H1 (cell line): ENCODE results near the gene CELF5. TPM values are rescaled to one million over a fixed set of nuclear protein-coding genes. Genes with fewer than 3 reads are reported as not detected.

ENCODE experiments used
- CTCF ChIA-PET: fragments of 300-600 bp; sonication (Branson Sonifier 250); formaldehyde crosslinking; loops from one replicate; lab custom pipeline; 2021; ENCODE audit not compliant: partially characterized antibody; lab: Charles Lee
- POLR2A ChIA-PET: fragments of 300-600 bp; sonication (Branson Sonifier 250); formaldehyde crosslinking; loops from one replicate; lab custom pipeline; 2021; ENCODE audit warnings: inconsistent platforms; ENCODE audit not compliant: partially characterized antibody; lab: Charles Lee
- DNase-seq, 2 experiments: peaks; one replicate each; pipeline versions ENCODE4 v3.0.0 to v3.0.0-alpha.2; 2010 to 2022; ENCODE audit warnings: low spot score in 2 of 2, low read depth in 1 of 2, mixed read lengths in 1 of 2
- FAIRE-seq: peaks from 2 replicates; lab custom pipeline; 2011; peaks lifted over from hg19 to GRCh38; lab: Jason Lieb, UNC
- H2AFZ ChIP-seq: 2 replicates; pipeline ENCODE4 v1.8.1; 2012; ENCODE audit warnings: low read length, inconsistent platforms
- H2AK5ac ChIP-seq: 2 replicates; pipeline ENCODE4 v1.6.1; 2013; ENCODE audit warnings: low read depth, low read length
- H2BK120ac ChIP-seq: replicated peaks from 2 replicates; pipeline ENCODE3; 2013; ENCODE audit warnings: low read depth, low read length, inconsistent platforms
- H2BK12ac ChIP-seq: 2 replicates; pipeline ENCODE4 v1.6.1; 2013; ENCODE audit warnings: low read depth, low read length
- H2BK15ac ChIP-seq: 2 replicates; pipeline ENCODE4 v1.6.1; 2013; ENCODE audit warnings: low read length
- H2BK20ac ChIP-seq: 2 replicates; pipeline ENCODE4 v1.6.1; 2013; ENCODE audit warnings: low read length
- H2BK5ac ChIP-seq: 2 replicates; pipeline ENCODE4 v1.6.1; 2013; ENCODE audit warnings: low read depth, low read length
- H3K14ac ChIP-seq: 2 replicates; pipeline ENCODE4 v1.6.1; 2013; ENCODE audit warnings: inconsistent platforms; ENCODE audit not compliant: insufficient read length
- H3K18ac ChIP-seq: 2 replicates; pipeline ENCODE4 v1.6.1; 2013; ENCODE audit warnings: low read length; ENCODE audit errors: extremely low read depth
- H3K23ac ChIP-seq: 2 replicates; pipeline ENCODE4 v1.6.1; 2013; ENCODE audit warnings: inconsistent platforms; ENCODE audit not compliant: insufficient read length
- H3K23me2 ChIP-seq: 2 replicates; pipeline ENCODE4 v1.6.1; 2013; ENCODE audit warnings: low read depth, low read length
- H3K27ac ChIP-seq: 2 replicates; pipeline ENCODE4 v1.6.1; 2011; ENCODE audit warnings: low read depth, low read length, inconsistent platforms
- H3K27me3 ChIP-seq, 4 experiments: replicated peaks in 1 of 4; 1 replicate in 1 of 4; 2 replicates in 3 of 4; pipeline versions ENCODE4 v1.6.1 to v1.8.1; 2011 to 2013; ENCODE audit warnings: low read length in 3 of 4, mild to moderate bottlenecking in 3 of 4, inconsistent platforms in 2 of 4, mixed read lengths in 2 of 4, moderate library complexity in 1 of 4; ENCODE audit not compliant: control insufficient read depth in 3 of 4, insufficient read depth in 3 of 4; ENCODE audit errors: extremely low read depth in 1 of 4
- H3K36me3 ChIP-seq, 4 experiments: 2 replicates each; pipeline versions ENCODE4 v1.6.1 to v1.8.1; 2011 to 2013; ENCODE audit warnings: mild to moderate bottlenecking in 4 of 4, low read length in 3 of 4, moderate library complexity in 2 of 4, control low read depth in 1 of 4, inconsistent platforms in 1 of 4; ENCODE audit not compliant: insufficient read depth in 4 of 4, control insufficient read depth in 2 of 4
- H3K4ac ChIP-seq: replicated peaks from 2 replicates; pipeline ENCODE3; 2013; ENCODE audit warnings: low read length, low read depth, mixed read lengths, inconsistent platforms; ENCODE audit not compliant: insufficient read length
- H3K4me1 ChIP-seq, 4 experiments: replicated peaks in 1 of 4; 1 replicate in 1 of 4; 2 replicates in 3 of 4; pipeline versions ENCODE4 v1.6.1 to v1.8.1; 2011 to 2013; ENCODE audit warnings: low read length in 3 of 4, inconsistent platforms in 2 of 4, mixed read lengths in 1 of 4; ENCODE audit not compliant: insufficient read depth in 4 of 4, control insufficient read depth in 3 of 4
- H3K4me2 ChIP-seq, 2 experiments: 2 replicates each; pipeline versions ENCODE4 v1.6.1 to v1.8.1; 2011 to 2013; ENCODE audit warnings: low read depth in 2 of 2, low read length in 2 of 2, control low read depth in 1 of 2, inconsistent platforms in 1 of 2, mild to moderate bottlenecking in 1 of 2; ENCODE audit not compliant: insufficient read depth in 1 of 2
- H3K4me3 ChIP-seq, 4 experiments: fragments of 200-600, 300-600 bp in 1 of 4; sonication (generic), shearing (Covaris generic), sonication (Bioruptor Twin) in 1 of 4; 2 replicates each; pipeline versions ENCODE4 v1.5.1 to v1.8.1; 2011 to 2016; ENCODE audit warnings: low read length in 4 of 4, low read depth in 3 of 4, control low read depth in 2 of 4, inconsistent platforms in 2 of 4, mild to moderate bottlenecking in 2 of 4, mixed read lengths in 1 of 4, moderate library complexity in 1 of 4; ENCODE audit not compliant: insufficient read depth in 2 of 4; ENCODE audit errors: extremely low read depth in 1 of 4
- H3K56ac ChIP-seq: replicated peaks from 2 replicates; pipeline ENCODE3; 2013; ENCODE audit warnings: low read depth, mild to moderate bottlenecking, mixed read lengths, low read length, inconsistent platforms; ENCODE audit not compliant: insufficient read length
- H3K79me1 ChIP-seq: 2 replicates; pipeline ENCODE4 v1.6.1; 2013; ENCODE audit warnings: low read depth, low read length, control low read depth
- H3K79me2 ChIP-seq, 2 experiments: 2 replicates each; pipeline versions ENCODE4 v1.6.1 to v1.8.1; 2012 to 2013; ENCODE audit warnings: low read length in 2 of 2, mild to moderate bottlenecking in 2 of 2, inconsistent platforms in 1 of 2; ENCODE audit not compliant: insufficient read depth in 2 of 2, control insufficient read depth in 1 of 2
- H3K9ac ChIP-seq, 4 experiments: replicated peaks in 1 of 4; 1 replicate in 1 of 4; 2 replicates in 3 of 4; pipeline versions ENCODE4 v1.6.1 to v1.8.1; 2011 to 2013; ENCODE audit warnings: low read depth in 3 of 4, low read length in 3 of 4, control low read depth in 2 of 4, mild to moderate bottlenecking in 2 of 4, moderate library complexity in 2 of 4, inconsistent platforms in 1 of 4; ENCODE audit errors: extremely low read depth in 1 of 4
- H3K9me3 ChIP-seq, 2 experiments: 2 replicates each; pipeline versions ENCODE4 v1.6.1 to v1.8.1; 2012 to 2013; ENCODE audit warnings: mild to moderate bottlenecking in 2 of 2, moderate library complexity in 2 of 2, control low read depth in 1 of 2, inconsistent platforms in 1 of 2, low read depth in 1 of 2, low read length in 1 of 2, mixed read lengths in 1 of 2; ENCODE audit not compliant: insufficient read depth in 2 of 2
- H4K20me1 ChIP-seq, 2 experiments: replicated peaks in 1 of 2; 2 replicates each; pipeline versions ENCODE3 to v1.8.1; 2011 to 2013; ENCODE audit warnings: inconsistent platforms in 2 of 2, low read length in 2 of 2, mild to moderate bottlenecking in 1 of 2; ENCODE audit not compliant: insufficient read depth in 2 of 2, control insufficient read depth in 1 of 2
- H4K5ac ChIP-seq: 2 replicates; pipeline ENCODE4 v1.6.1; 2013; ENCODE audit warnings: low read length, low read depth, mixed read lengths, inconsistent platforms; ENCODE audit not compliant: insufficient read length
- H4K8ac ChIP-seq: 2 replicates; pipeline ENCODE4 v1.8.0; 2013; ENCODE audit warnings: mild to moderate bottlenecking, moderate library complexity, low read length, inconsistent platforms; ENCODE audit not compliant: insufficient read depth; ENCODE audit errors: extremely low read depth
- H4K91ac ChIP-seq: replicated peaks from 2 replicates; pipeline ENCODE3; 2013; ENCODE audit warnings: low read length, mixed read lengths, inconsistent platforms; ENCODE audit not compliant: insufficient read length
- BCL11A ChIP-seq, 2 experiments: IDR thresholded peaks; one replicate each; pipeline ENCODE4 v1.6.1; 2011; ENCODE audit warnings: low read depth in 2 of 2, low read length in 2 of 2, mild to moderate bottlenecking in 2 of 2
- CHD2 ChIP-seq: IDR thresholded peaks from 2 replicates; pipeline ENCODE4 v1.6.1; 2012; ENCODE audit warnings: low read length, improper control_type of control experiment
- GTF2F1 ChIP-seq: IDR thresholded peaks from 2 replicates; pipeline ENCODE4 v1.6.1; 2012; ENCODE audit warnings: low read depth, low read length, improper control_type of control experiment, borderline replicate concordance
- HDAC2 ChIP-seq, 2 experiments: fragments of 300-600 bp in 1 of 2; sonication (generic) in 1 of 2; IDR thresholded peaks; 2 replicates each; pipeline ENCODE4 v1.6.1; 2011 to 2012; ENCODE audit warnings: low read depth in 2 of 2, low read length in 2 of 2, mild to moderate bottlenecking in 2 of 2, moderate library complexity in 2 of 2, borderline replicate concordance in 1 of 2, inconsistent platforms in 1 of 2
- KDM1A ChIP-seq: fragments of 200-600, 300-600 bp; sonication (generic); IDR thresholded peaks from 2 replicates; pipeline ENCODE4 v1.7.1; 2016; ENCODE audit warnings: mild to moderate bottlenecking, low read length, borderline replicate concordance
- KDM4A ChIP-seq: IDR thresholded peaks from one replicate; pipeline ENCODE4 v1.7.1; 2012; ENCODE audit warnings: low read depth, mild to moderate bottlenecking, moderate library complexity, low read length, inconsistent platforms; ENCODE audit not compliant: severe bottlenecking
- MAFK ChIP-seq: IDR thresholded peaks from 2 replicates; pipeline ENCODE4 v1.6.1; 2012; ENCODE audit warnings: low read depth, mild to moderate bottlenecking, improper control_type of control experiment, low read length
- POLR2AphosphoS5 ChIP-seq: IDR thresholded peaks from 2 replicates; pipeline ENCODE4 v1.6.1; 2011; ENCODE audit warnings: low read depth, low read length
- RBBP5 ChIP-seq: IDR thresholded peaks from 2 replicates; pipeline ENCODE4 v1.7.1; 2012; ENCODE audit warnings: low read depth, mild to moderate bottlenecking, inconsistent platforms, low read length, moderate library complexity, borderline replicate concordance
- WGBS, 2 experiments: shearing (Covaris generic) in 1 of 2; methylation state at CpG; one replicate each; pipeline versions ENCODE4 v1.1.6 to v1.1.7; 2013 to 2015; ENCODE audit warnings: low lambda C conversion rate in 2 of 2, mixed read lengths in 2 of 2, inconsistent platforms in 1 of 2, low coverage in 1 of 2, missing lambda C conversion rate in 1 of 2; ENCODE audit not compliant: insufficient replicate concordance in 2 of 2, insufficient coverage in 1 of 2, insufficient read length in 1 of 2; ENCODE audit errors: extremely low coverage in 1 of 2, missing lambda C conversion rate in 1 of 2; 5-methylcytosine and 5-hydroxymethylcytosine counted together
- polyA plus RNA-seq, 7 experiments: library from polyadenylated mRNA; depleted of rRNA in 3 of 7; stranded (reverse) in 5 of 7; unstranded in 2 of 7; fragments of >200 nt in 5 of 7; fragments of 200-250 nt in 2 of 7; gene quantifications; 1 replicate in 5 of 7; 2 replicates in 1 of 7; 4 replicates in 1 of 7; pipeline versions ENCODE4 v1.2.1 to v1.2.3, GENCODE V29; 2011 to 2013; ENCODE audit warnings: missing spikeins in 2 of 7, mixed read lengths in 2 of 7
- total RNA-seq: library from RNA; stranded (reverse); fragmentation: NEBNext Ultra II Directional; extraction: Animal tissue kit (Norgen Biotek cat#: 25700); gene quantifications from 2 replicates; pipeline ENCODE4 v1.2.1, GENCODE V29; 2021
- TF ChIP-seq, protein P1 (sequence below): IDR thresholded peaks from 2 replicates; pipeline ENCODE4 v1.6.1; 2012; ENCODE audit warnings: low read length, inconsistent platforms

Gene CELF5
- total and polyA plus RNA-seq, 2 of the 8 experiments (the other 6 are each of a cell fraction or from before 2014, with no cell fraction given) = 9.8 to 15.0 TPM

DNA sequence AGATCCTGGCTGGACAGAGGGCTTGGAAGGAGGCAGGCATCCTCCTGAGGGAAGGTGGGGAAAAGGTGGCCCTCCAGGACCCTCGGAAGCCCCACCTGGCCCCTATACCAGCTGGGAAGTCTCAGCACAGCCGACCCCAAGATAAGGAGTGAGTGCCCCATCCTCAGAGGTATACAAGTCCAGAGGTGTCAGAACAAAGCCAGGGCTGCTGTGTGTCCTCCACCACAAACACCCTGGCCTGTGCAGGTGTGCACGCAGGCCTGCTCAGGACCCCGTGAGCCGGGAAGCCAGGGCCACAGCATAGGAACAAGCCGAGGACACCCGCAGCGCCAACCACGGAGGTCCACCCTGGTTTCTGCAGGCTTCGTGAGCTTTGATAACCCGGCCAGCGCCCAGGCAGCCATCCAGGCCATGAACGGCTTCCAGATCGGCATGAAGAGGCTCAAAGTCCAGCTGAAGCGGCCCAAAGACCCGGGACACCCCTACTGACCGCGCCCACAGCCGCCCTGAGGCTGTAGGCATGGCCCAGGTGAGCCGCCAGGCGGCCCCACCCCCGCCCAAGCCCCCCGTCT is 68.6 kb downstream of the CELF5 start:
- H3K79me1 ChIP-seq = no peaks in the 10 kb centered on the region
- H3K14ac ChIP-seq = no peak overlapping the region
- DNase-seq = no peak
- no peaks in the 10 kb centered on the region for H3K9me3 ChIP-seq
- no peak overlapping the region for H2AFZ ChIP-seq
- H3K4ac ChIP-seq = no peak overlapping the region
- H3K4me2 ChIP-seq = no peak overlapping the region
- H4K91ac ChIP-seq = no peak overlapping the region
- no peak for TF ChIP-seq KDM1A
- TF ChIP-seq RBBP5 = no peak
- no peak for TF ChIP-seq BCL11A (IDR thresholded peaks at IDR 0.05; ENCODE audit: low read depth in 2 of 2, low read length in 2 of 2)
- no peak for TF ChIP-seq KDM4A
- no peak for TF ChIP-seq HDAC2 (IDR thresholded peaks at IDR 0.05; ENCODE audit: borderline replicate concordance in 1 of 2, low read depth in 2 of 2, low read length in 2 of 2)
- TF ChIP-seq CHD2 = no peak
- TF ChIP-seq MAFK = no peak
- TF ChIP-seq, protein P1, sequence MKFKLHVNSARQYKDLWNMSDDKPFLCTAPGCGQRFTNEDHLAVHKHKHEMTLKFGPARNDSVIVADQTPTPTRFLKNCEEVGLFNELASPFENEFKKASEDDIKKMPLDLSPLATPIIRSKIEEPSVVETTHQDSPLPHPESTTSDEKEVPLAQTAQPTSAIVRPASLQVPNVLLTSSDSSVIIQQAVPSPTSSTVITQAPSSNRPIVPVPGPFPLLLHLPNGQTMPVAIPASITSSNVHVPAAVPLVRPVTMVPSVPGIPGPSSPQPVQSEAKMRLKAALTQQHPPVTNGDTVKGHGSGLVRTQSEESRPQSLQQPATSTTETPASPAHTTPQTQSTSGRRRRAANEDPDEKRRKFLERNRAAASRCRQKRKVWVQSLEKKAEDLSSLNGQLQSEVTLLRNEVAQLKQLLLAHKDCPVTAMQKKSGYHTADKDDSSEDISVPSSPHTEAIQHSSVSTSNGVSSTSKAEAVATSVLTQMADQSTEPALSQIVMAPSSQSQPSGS = no peak
- no peak for TF ChIP-seq GTF2F1
- TF ChIP-seq POLR2AphosphoS5 = no peak
- TF ChIP-seq, all 59 proteins: peak for 0
- no peak overlapping the region for H3K4me3 ChIP-seq
- CTCF ChIA-PET = interaction anchor here (0.6 to 1.8 kb wide), 5 partner anchors 9 to 193 kb away, joined by 3 to 9 read pairs (median 5); no protein-coding TSS in a partner anchor
- no peaks in the 10 kb centered on the region for H3K36me3 ChIP-seq
- no peak overlapping the region for H2BK12ac ChIP-seq
- no peaks in the 10 kb centered on the region for H3K79me2 ChIP-seq
- H4K20me1 ChIP-seq = no peaks in the 10 kb centered on the region
- H3K23ac ChIP-seq = no peak overlapping the region
- WGBS, 2 experiments = 91% methylated on average over 21 of the region's 23 CpGs; no CpG with 5 or more reads in 1 of the 2 experiments
- H3K4me1 ChIP-seq = peaks cover 0 to 4% (median 3%) of the 10 kb centered on the region in 4 experiments; a peak in 5 of 7 replicates
- no peak overlapping the region for H3K56ac ChIP-seq
- no peaks in the 10 kb centered on the region for H3K23me2 ChIP-seq
- H3K27me3 ChIP-seq = no peaks in the 10 kb centered on the region
- no peak overlapping the region for H3K9ac ChIP-seq
- H3K18ac ChIP-seq = no peak overlapping the region
- no peak overlapping the region for H2BK120ac ChIP-seq
- H2AK5ac ChIP-seq = no peak overlapping the region
- H3K27ac ChIP-seq = no peak overlapping the region; the same call in 1 of the 2 replicates
- no peak overlapping the region for H2BK15ac ChIP-seq
- H4K8ac ChIP-seq = no peak overlapping the region; the same call in 1 of the 2 replicates
- no peak overlapping the region for H2BK20ac ChIP-seq
- no peak for FAIRE-seq
- H2BK5ac ChIP-seq = no peak overlapping the region
- POLR2A ChIA-PET = no interaction called here
- no peak overlapping the region for H4K5ac ChIP-seq
